ENCODE results near the gene RIPK4.
"Not testable (repeated sequence)": the region's sequence is repeated elsewhere in the genome, so short reads cannot be mapped to it uniquely, and the experiment has no call there.

The RIPK4 gene

GRCh38 chr21:41733951-41734689 lies 32.7 kb downstream of the RIPK4 start:
- DNase-seq: no peak

- DNase-seq: no peak
Observed at GRCh38 chr21:41731081-41731480, 35.8 kb downstream of the RIPK4 start.

- DNase-seq: no peak
Observed at GRCh38 chr21:41730367-41730765, 36.5 kb downstream of the RIPK4 start.

GRCh38 chr21:41729701-41730366 lies 37.0 kb downstream of the RIPK4 start:
- no peak for DNase-seq

GRCh38 chr21:41727784-41728763 lies 38.8 kb downstream of the RIPK4 start:
- DNase-seq: no peak

- DNase-seq: no peak
Observed at GRCh38 chr21:41726970-41727783, 39.7 kb downstream of the RIPK4 start.

- DNase-seq: no peak
Observed at GRCh38 chr21:41726630-41726969, 40.3 kb downstream of the RIPK4 start.

- DNase-seq: no peak
Observed at GRCh38 chr21:41726058-41726558, 40.7 kb downstream of the RIPK4 start.

- no peak for DNase-seq
Observed at GRCh38 chr21:41725421-41726031, 41.3 kb downstream of the RIPK4 start.

- DNase-seq: not testable (repeated sequence)
Observed at GRCh38 chr21:41723835-41724234, 43.0 kb downstream of the RIPK4 start.

GRCh38 chr21:41722052-41723018 lies 44.5 kb downstream of the RIPK4 start:
- no peak for DNase-seq

GRCh38 chr21:41720250-41720649 lies 46.6 kb downstream of the RIPK4 start:
- DNase-seq: no peak

- no peak for DNase-seq
Observed at GRCh38 chr21:41719691-41720090, 47.2 kb downstream of the RIPK4 start.

GRCh38 chr21:41717573-41718330 lies 49.1 kb downstream of the RIPK4 start:
- DNase-seq: no peak

- DNase-seq: no peak
Observed at GRCh38 chr21:41716751-41717150, 50.1 kb downstream of the RIPK4 start.

- no peak for DNase-seq
Observed at GRCh38 chr21:41715649-41716281, 51.1 kb downstream of the RIPK4 start.

- DNase-seq: not testable (repeated sequence)
Observed at GRCh38 chr21:41714299-41714865, 52.5 kb downstream of the RIPK4 start.

GRCh38 chr21:41713495-41714281 lies 53.2 kb downstream of the RIPK4 start:
- no peak for DNase-seq

Measured in NCI-H187 treated with DMSO at 0.1 percent for 48 hours (cell line).